Activated CD8-positive, alpha-beta T cell treated with anti-CD3 and anti-CD28 coated beads for 36 hours (primary cell): ENCODE data around the gene ARL6IP6. TPM values are rescaled to one million over a fixed set of nuclear protein-coding genes. Genes with fewer than 3 reads are reported as not detected.

Experiments used
- ATAC-seq: fragments of 200-7000 bp; cut with Tn5 transposase; one replicate; pipeline ENCODE4 v1.10.0; 2021; ENCODE audit warnings: mild to moderate bottlenecking, moderate library complexity
- CTCF ChIA-PET: fragments of 350-600 bp; sonication (Branson Sonifier 250); formaldehyde crosslinking; loops from one replicate; lab custom pipeline; 2021; ENCODE audit warnings: antibody characterized with exemption; lab: Charles Lee
- POLR2A ChIA-PET: fragments of 350-600 bp; sonication (Branson Sonifier 250); formaldehyde crosslinking; loops from one replicate; lab custom pipeline; 2021; ENCODE audit warnings: antibody characterized with exemption; lab: Charles Lee
- DNase-seq: peaks from one replicate; pipeline ENCODE4 v3.0.0-alpha.2; 2020
- H3K27ac Mint-ChIP-seq: one replicate; pipeline ENCODE4 v1.8.0; 2021; ENCODE audit warnings: mild to moderate bottlenecking, mixed read lengths
- H3K27me3 Mint-ChIP-seq: one replicate; pipeline ENCODE4 v1.8.0; 2021; ENCODE audit warnings: mixed read lengths
- H3K36me3 Mint-ChIP-seq: one replicate; pipeline ENCODE4 v1.8.0; 2021; ENCODE audit warnings: low read depth, mixed read lengths
- H3K4me1 Mint-ChIP-seq: one replicate; pipeline ENCODE4 v1.8.0; 2021; ENCODE audit warnings: low read depth, mixed read lengths
- H3K4me3 Mint-ChIP-seq: one replicate; pipeline ENCODE4 v1.8.0; 2021; ENCODE audit warnings: mild to moderate bottlenecking, moderate library complexity, mixed read lengths
- H3K9me3 Mint-ChIP-seq: one replicate; pipeline ENCODE4 v1.8.0; 2021; ENCODE audit warnings: mixed read lengths
- CTCF ChIP-seq: fragments of 200-600 bp; IDR thresholded peaks from one replicate; pipeline ENCODE4 v1.8.0; 2022; ENCODE audit warnings: antibody characterized with exemption, mild to moderate bottlenecking
- intact Hi-C: fragments of 100-400 bp; cut with micrococcal nuclease; formaldehyde crosslinking; loops from one replicate; pipeline ENCODE4 v1.10.0; 2022
- total RNA-seq, 2 experiments: library from RNA; stranded (reverse); gene quantifications; one replicate each; pipeline ENCODE4 v1.2.3, GENCODE V29; 2021

Gene ARL6IP6
- total RNA-seq, 2 experiments from 2014 or later = 21.0 to 29.8 TPM

- TF ChIP-seq CTCF = no peak
- Mint-ChIP-seq H3K9me3 (no peaks in the 10 kb centered on the region), H3K36me3 (peaks cover 58% of the 10 kb centered on the region), H3K27ac (peak overlapping the region; percentile 43), H3K27me3 (no peaks in the 10 kb centered on the region), H3K4me1 (peaks cover 54% of the 10 kb centered on the region), H3K4me3 (peak overlapping the region; percentile 29)
- ATAC-seq = no peak
- CTCF ChIA-PET = interaction anchor here (1.0 to 3.2 kb wide), 12 partner anchors 8 to 689 kb away, joined by 3 to 20 read pairs (median 6); partner anchors contain the start of gene STAM2
- intact Hi-C loops = no loop called here
- POLR2A ChIA-PET = interaction anchor here (5.0 kb wide), 1 partner anchor 10 kb away, joined by 48 read pairs; no protein-coding TSS in a partner anchor
- DNase-seq = no peak
Observed at GRCh38 chr2:152715112-152715511, 3.3 kb upstream of the ARL6IP6 start.

- ChIA-PET POLR2A (interaction anchor here (1.5 to 5.0 kb wide), 4 partner anchors 11 to 22 kb away, joined by 3 to 48 read pairs (median 12); no protein-coding TSS in a partner anchor), CTCF (interaction anchor here (0.8 to 3.2 kb wide), 12 partner anchors 9 to 540 kb away, joined by 3 to 20 read pairs (median 6); partner anchors contain the start of gene STAM2)
- peak; percentile 66 for TF ChIP-seq CTCF
- Mint-ChIP-seq H3K4me3 (peak overlapping the region; percentile 100), H3K4me1 (peaks cover 54% of the 10 kb centered on the region), H3K27me3 (no peaks in the 10 kb centered on the region), H3K27ac (peak overlapping the region; percentile 99), H3K36me3 (peaks cover 54% of the 10 kb centered on the region), H3K9me3 (no peaks in the 10 kb centered on the region)
- intact Hi-C loops = no loop called here
- ATAC-seq (no peak), DNase-seq (peak; percentile 62)
Observed at GRCh38 chr2:152715854-152716428, 2.5 kb upstream of the ARL6IP6 start.

- Mint-ChIP-seq H3K27ac (peak overlapping the region; percentile 99), H3K36me3 (peaks cover 55% of the 10 kb centered on the region), H3K4me1 (peaks cover 52% of the 10 kb centered on the region), H3K9me3 (no peaks in the 10 kb centered on the region), H3K27me3 (no peaks in the 10 kb centered on the region), H3K4me3 (peak overlapping the region; percentile 100)
- TF ChIP-seq CTCF = no peak
- intact Hi-C loops = no loop called here
- POLR2A ChIA-PET = interaction anchor here (1.1 to 5.0 kb wide), 7 partner anchors 9 to 541 kb away, joined by 3 to 48 read pairs (median 5); partner anchors contain the start of gene STAM2
- CTCF ChIA-PET = interaction anchor here (0.8 to 3.2 kb wide), 9 partner anchors 8 to 541 kb away, joined by 3 to 20 read pairs (median 7); partner anchors contain the start of gene STAM2
- DNase-seq (peak; percentile 51), ATAC-seq (no peak)
Observed at GRCh38 chr2:152716805-152717227, 1.6 kb upstream of the ARL6IP6 start.

- peaks cover 49% of the 10 kb centered on the region for H3K4me1 Mint-ChIP-seq
- H3K27me3 Mint-ChIP-seq = no peaks in the 10 kb centered on the region
- DNase-seq = peak; percentile 99
- peak; percentile 83 for ATAC-seq
- intact Hi-C loops = no loop called here
- H3K27ac Mint-ChIP-seq = peak within 1 kb of the TSS; percentile 99
- ChIA-PET POLR2A (interaction anchor here (1.0 to 5.0 kb wide), 9 partner anchors 9 to 542 kb away, joined by 3 to 48 read pairs (median 5); partner anchors contain the start of gene STAM2), CTCF (interaction anchor here (0.8 to 2.6 kb wide), 7 partner anchors 10 to 541 kb away, joined by 3 to 20 read pairs (median 7); partner anchors contain the start of gene STAM2)
- no peaks in the 10 kb centered on the region for H3K9me3 Mint-ChIP-seq
- H3K4me3 Mint-ChIP-seq = peak within 1 kb of the TSS; percentile 100
- TF ChIP-seq CTCF = no peak
- H3K36me3 Mint-ChIP-seq = peaks cover 54% of the 10 kb centered on the region
Observed at GRCh38 chr2:152717228-152718075, 968 bp upstream of the ARL6IP6 start, which contains the start of gene PRPF40A. Gene PRPF40A (minus strand): TSS chr2:152717461. CDS start chr2:152717439, 22 bp downstream.
